Measurements from ENCODE around the gene CTRB1. TPM values are rescaled to one million over a fixed set of nuclear protein-coding genes. Genes with fewer than 3 reads are reported as not detected.
"Not testable (repeated sequence)": the region's sequence is repeated elsewhere in the genome, so short reads cannot be mapped to it uniquely, and the experiment has no call there.

Gene CTRB1
- total and polyA plus RNA-seq, 2 donors = 1.6 TPM; not detected in 1

DNA sequence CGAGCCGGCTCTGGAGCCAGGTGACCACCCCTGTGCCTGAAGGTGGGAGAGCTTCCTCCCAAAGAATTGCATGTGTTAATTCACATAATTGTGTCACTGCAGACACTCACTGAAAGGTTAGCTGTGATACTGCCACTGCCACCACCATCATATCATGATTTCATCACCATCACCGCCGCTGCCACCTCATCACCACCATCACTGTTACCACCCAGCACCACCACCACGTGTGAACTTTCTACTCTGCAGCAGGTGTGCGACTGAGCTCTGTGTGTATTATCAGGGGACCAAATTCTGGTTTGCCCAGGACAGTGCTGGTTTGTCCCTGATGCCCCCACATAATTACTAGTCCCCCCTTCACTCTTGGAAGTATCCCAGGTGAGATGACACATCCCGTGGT lies 17.4 kb downstream of the CTRB1 start:
- H3K4me1 ChIP-seq (ENCODE audit: insufficient read depth) = no peaks in the 10 kb centered on the region
- WGBS = 82% methylated on average over 7 of the region's 7 CpGs
- H3K36me3 ChIP-seq (ENCODE audit: insufficient read depth) = no peaks in the 10 kb centered on the region

DNA sequence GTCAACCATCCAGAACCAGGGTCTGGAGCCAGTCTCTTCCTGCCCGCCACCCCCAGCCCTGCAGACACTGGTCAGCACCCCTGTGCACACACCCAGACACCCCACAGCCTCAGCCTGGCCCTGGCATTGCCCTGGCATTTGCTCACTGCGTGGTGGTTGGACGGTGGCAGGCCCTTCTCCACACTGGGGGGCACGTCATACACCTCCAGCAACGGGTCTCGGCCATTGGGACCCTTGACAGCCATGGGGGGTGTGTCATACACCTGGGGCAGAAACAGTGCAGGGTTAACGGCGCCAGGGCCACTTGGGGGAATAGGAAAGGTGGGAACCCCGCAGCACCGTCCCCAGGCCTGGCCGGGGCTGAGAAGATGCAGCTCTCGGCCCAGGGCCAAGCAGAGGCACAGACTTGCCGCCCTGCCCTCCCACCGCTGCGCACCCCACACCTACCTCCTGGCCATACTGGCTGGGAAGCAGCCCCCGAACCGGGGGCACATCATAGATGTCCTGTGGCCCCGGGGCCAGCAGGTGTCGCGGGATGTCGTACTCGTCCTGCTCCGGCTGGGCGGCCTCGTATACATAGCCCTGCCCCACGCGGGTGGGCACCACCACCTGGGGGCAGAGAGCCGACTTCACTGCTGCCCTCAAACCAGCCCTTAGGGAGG lies 18.1 kb downstream of the CTRB1 start:
- DNase-seq (ENCODE audit: extremely low spot score) = no peak

More for the DNA sequence above, 17.4 kb downstream of the CTRB1 start:
- no peak for DNase-seq (ENCODE audit: extremely low spot score)
- Histone ChIP-seq H3K27ac (ENCODE audit: low read depth) (no peak overlapping the region), H3K4me3 (ENCODE audit: low read depth, low read length) (no peak overlapping the region)

DNA sequence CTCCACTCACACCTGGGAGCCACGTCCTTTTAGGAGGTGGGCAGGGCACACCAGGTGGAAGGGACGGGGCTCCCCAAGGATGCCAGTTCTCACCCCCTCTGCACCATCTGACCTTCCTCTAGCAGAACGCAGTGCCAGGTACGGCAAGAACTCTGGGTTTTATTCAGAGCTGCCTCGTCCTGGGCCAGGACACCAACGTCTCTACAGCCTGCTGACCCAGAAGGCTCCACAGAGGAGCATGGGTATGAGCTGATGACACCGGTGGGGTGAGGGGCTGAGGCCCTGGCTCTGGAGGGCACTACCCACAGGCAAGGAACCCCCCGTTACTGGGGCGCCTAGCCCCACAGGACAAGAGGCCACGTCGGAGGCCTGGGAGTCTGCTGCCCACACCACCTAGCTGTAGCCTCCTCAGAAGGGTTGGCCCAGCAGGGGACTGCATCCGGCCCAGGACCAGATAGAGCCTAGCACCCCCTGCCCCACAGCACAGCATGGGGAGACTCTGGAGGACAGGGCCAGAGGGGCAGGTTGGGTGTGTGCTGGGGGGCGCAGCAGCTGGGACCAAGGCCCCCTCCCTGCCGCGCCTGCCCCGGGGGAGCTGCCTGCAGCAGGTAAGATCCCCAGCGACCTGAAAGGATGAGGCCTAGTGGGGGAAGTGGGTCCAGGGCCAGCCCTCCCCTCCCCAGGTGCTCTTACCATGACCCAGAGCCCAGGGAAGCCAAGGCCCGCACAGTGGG lies 18.8 kb downstream of the CTRB1 start:
- Histone ChIP-seq H3K27ac (ENCODE audit: low read depth) (no peak overlapping the region), H3K36me3 (ENCODE audit: insufficient read depth) (no peaks in the 10 kb centered on the region), H3K4me3 (ENCODE audit: low read depth, low read length) (no peak overlapping the region), H3K4me1 (ENCODE audit: insufficient read depth) (no peaks in the 10 kb centered on the region)
- no peak for DNase-seq (ENCODE audit: extremely low spot score)
- WGBS = 79% methylated on average over 18 of the region's 18 CpGs

More for the DNA sequence above, 18.1 kb downstream of the CTRB1 start:
- H3K27ac ChIP-seq (ENCODE audit: low read depth) = no peak overlapping the region
- H3K4me3 ChIP-seq (ENCODE audit: low read depth, low read length) = no peak overlapping the region
- no peaks in the 10 kb centered on the region for H3K36me3 ChIP-seq (ENCODE audit: insufficient read depth)
- no peaks in the 10 kb centered on the region for H3K4me1 ChIP-seq (ENCODE audit: insufficient read depth)
- WGBS = 87% methylated on average over 28 of the region's 28 CpGs

DNA sequence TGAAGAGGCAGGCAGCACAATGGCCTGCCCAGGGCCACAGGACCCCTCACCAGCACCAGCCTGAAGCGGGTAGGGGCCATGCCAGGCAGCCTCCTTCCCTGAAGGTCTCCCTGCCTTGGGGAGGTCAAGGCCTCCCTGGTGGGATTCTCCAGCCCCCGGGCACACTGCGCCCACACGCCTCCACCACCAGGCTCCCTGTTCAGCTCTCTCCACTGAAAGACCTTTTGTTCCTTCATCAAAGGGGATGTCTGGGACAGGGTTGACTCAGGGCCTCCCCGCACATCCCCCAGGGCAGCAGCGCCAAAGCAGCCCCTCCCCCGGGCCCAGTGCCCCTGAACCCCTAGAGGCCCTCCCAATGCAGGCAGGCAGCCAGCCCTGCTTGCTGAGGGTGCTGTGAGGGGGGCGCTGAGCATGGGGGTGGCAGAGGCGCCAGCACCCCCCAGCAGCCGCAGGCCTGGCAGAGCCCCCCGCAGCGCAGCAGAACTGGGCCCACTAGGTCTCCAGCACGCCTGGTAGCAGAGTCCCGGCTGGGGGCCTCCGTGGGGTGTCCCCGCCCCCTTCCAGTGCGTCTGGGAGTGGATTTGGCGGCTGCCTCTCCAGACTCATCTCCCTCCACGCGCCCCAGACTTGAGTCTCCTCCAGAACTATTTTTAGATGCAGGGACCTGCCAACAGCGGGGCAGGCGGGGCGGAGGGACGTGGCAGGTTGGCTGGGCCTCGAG lies 19.5 kb downstream of the CTRB1 start:
- H3K4me3 ChIP-seq (ENCODE audit: low read depth, low read length) = no peak overlapping the region
- H3K36me3 ChIP-seq (ENCODE audit: insufficient read depth) = no peaks in the 10 kb centered on the region
- no peaks in the 10 kb centered on the region for H3K4me1 ChIP-seq (ENCODE audit: insufficient read depth)
- no peak overlapping the region for H3K27ac ChIP-seq (ENCODE audit: low read depth)
- 30% methylated on average over 25 of the region's 25 CpGs for WGBS
- DNase-seq (ENCODE audit: extremely low spot score) = peak; percentile 70

DNA sequence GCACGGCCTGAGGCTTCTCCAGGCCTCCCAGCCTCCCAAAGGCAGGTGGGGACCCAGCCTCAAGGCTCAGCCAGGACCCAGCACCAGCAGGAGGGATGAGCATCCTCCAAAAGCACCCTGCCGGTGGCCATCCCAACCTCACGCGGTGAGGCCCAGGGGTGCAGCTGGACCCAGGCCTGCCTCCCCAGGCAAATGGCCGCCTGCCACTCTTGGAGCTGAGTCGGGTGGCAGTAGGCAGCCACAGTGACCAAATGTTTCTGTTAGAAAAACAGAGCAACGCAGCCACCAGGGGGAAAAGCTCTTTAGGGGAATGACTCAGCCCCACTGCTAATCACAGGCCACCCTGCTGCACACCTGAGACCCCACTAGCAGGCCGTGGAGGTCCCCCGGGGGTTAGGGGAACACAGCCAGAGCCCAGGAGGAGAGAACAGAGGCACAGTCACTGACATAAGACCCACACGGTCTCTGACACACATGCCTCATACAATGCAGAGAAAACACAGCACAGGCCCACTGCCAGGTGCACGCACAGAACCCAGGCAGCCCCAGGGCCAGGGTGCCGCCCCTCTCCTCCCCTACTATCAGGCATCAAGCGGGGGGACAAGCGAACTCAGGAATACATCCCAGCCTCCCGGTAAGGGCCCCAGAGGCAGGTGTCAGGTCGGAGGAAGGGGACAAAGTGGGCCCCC lies 20.2 kb downstream of the CTRB1 start:
- no peak for DNase-seq (ENCODE audit: extremely low spot score)
- no peaks in the 10 kb centered on the region for H3K4me1 ChIP-seq (ENCODE audit: insufficient read depth)
- H3K27ac ChIP-seq (ENCODE audit: low read depth) = no peak overlapping the region
- H3K36me3 ChIP-seq (ENCODE audit: insufficient read depth) = no peaks in the 10 kb centered on the region
- H3K4me3 ChIP-seq (ENCODE audit: low read depth, low read length) = no peak overlapping the region
- 39% methylated on average over 16 of the region's 16 CpGs for WGBS

DNA sequence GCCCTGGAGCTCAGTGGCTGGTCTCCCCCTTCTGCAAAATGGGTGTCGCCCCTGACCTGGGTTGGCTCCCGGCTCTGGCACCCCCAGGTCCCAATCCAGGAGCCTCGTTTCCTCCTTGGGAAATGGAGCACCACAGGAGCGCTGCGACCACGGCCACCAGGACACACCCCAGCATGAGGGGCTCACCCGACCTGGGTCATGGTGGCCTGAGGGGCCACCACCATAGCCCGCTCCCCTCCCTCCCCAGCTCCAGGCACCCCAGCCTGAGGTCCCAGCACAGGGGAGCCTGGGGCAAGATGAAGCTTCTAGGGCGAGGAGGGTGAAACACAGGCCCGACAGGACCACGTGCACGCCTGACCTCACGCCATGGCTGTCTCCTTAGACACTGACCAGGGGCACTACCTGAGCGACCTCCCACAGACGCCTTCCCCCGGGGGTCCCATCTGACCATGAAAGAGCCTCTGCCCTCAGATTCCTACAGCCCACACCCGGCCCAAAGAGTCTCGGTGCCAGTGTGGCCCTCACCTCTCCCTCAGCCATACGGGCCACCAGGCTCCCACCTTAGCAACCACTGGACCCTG lies 20.8 kb downstream of the CTRB1 start:
- DNase-seq (ENCODE audit: extremely low spot score) = no peak
- H3K27ac ChIP-seq (ENCODE audit: low read depth) = no peak overlapping the region
- no peak overlapping the region for H3K4me3 ChIP-seq (ENCODE audit: low read depth, low read length)
- peaks cover 2% of the 10 kb centered on the region for H3K4me1 ChIP-seq (ENCODE audit: insufficient read depth)
- WGBS = 78% methylated on average over 19 of the region's 19 CpGs
- no peaks in the 10 kb centered on the region for H3K36me3 ChIP-seq (ENCODE audit: insufficient read depth)

DNA sequence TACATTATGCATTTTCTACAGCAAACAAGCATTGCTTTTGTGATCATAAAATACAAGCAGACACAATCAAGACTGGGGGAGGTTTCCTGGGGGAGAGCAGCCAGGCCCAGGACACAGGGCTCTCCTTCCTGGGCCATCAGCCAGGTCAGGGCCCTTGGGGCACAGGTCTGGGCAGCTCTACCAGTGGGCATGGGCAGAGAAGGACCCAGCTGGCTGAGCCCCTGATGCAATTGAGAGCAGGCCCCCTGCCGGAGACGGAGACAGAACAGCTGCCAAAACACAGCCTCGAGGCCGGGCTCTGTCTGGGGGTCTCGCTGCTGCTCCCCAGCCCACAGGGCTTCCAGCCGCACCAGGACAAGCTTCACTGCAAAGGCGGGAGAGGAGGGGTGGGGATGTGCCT lies 21.8 kb downstream of the CTRB1 start:
- not testable (repeated sequence) for H3K4me3 ChIP-seq (ENCODE audit: low read depth, low read length); DNase-seq (ENCODE audit: extremely low spot score); H3K36me3 ChIP-seq (ENCODE audit: insufficient read depth); H3K27ac ChIP-seq (ENCODE audit: low read depth); H3K4me1 ChIP-seq (ENCODE audit: insufficient read depth)
- WGBS = 60% methylated on average over 7 of the region's 7 CpGs

DNA sequence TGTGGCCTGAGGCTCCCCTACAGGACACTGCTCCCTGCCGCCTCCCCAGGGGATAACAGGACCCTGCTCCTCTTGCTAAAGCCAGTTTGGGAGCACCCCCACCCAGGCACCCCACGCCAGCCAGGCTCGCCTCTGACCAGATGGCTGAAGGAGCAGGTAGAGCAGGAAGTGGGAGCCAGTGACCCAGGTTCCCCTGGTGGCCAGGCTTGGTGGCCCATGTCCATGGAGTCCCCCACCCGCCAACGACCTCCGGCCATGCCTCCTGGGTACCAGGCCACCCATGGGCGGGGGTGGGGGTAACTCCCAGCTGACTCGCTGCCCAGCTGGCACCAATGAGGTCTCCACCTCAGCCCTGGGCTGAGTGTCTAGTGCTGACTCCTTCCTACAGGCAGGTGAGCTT lies 22.6 kb downstream of the CTRB1 start:
- 82% methylated on average over 8 of the region's 8 CpGs for WGBS
- Histone ChIP-seq H3K27ac (ENCODE audit: low read depth) (no peak overlapping the region), H3K4me3 (ENCODE audit: low read depth, low read length) (no peak overlapping the region), H3K36me3 (ENCODE audit: insufficient read depth) (no peaks in the 10 kb centered on the region), H3K4me1 (ENCODE audit: insufficient read depth) (peaks cover 2% of the 10 kb centered on the region)
- DNase-seq (ENCODE audit: extremely low spot score) = no peak

DNA sequence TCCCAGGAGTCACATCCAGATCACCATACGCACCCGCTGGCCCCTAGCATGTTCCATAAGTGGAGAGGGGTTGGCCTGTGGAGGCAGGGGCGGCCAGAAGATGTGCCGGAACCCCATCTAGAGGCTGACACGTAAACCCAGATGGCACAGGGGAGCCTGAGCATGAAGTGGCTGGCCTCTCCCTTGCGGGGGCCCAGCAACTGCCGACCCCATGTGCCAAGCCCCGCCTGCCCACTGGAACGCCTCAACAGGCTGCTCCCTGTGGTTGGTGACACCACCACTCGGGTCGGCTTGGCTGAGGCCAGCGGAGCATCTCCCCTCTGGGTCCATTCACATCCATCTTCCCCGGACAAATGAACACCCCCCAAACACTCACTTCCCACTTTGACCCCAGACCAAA lies 23.2 kb downstream of the CTRB1 start:
- WGBS = 87% methylated on average over 13 of the region's 13 CpGs
- Histone ChIP-seq H3K4me1 (ENCODE audit: insufficient read depth) (peaks cover 2% of the 10 kb centered on the region), H3K4me3 (ENCODE audit: low read depth, low read length) (no peak overlapping the region), H3K36me3 (ENCODE audit: insufficient read depth) (no peaks in the 10 kb centered on the region), H3K27ac (ENCODE audit: low read depth) (no peak overlapping the region)
- DNase-seq (ENCODE audit: extremely low spot score) = no peak

DNA sequence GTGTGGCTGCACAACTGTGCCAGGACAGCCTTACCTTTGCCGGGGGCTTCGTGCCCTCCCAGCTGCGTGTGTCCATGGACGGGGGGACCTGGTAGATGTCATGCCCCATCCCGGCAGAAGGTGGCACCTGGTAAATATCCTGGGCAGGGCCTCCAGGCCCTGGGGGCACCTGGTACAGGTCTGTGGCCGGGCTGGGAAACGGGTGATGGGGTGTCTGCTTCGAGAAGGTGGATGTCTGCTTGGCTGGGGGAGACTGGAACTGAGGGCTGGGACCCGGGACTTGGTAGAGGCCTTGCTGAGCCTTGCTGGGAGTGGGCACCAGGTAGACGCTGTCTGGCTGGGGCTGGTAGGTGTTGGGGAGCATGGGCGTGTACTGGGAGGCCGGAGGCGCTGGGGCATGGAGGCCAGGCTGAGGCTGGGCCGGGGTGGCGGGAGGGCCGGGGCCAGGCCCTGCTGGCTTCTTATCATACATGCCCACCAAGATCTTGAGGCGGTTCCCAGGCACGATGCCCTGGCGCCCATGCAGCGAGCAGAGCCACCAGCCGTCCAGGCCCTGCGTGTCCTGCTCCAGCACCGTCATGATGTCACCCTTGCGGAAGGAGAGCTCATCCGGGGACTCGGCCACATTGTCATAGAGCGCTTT lies 23.8 kb downstream of the CTRB1 start:
- not testable (repeated sequence) for H3K4me3 ChIP-seq (ENCODE audit: low read depth, low read length); H3K4me1 ChIP-seq (ENCODE audit: insufficient read depth); H3K36me3 ChIP-seq (ENCODE audit: insufficient read depth); DNase-seq (ENCODE audit: extremely low spot score); H3K27ac ChIP-seq (ENCODE audit: low read depth)
- 88% methylated on average over 27 of the region's 27 CpGs for WGBS

DNA sequence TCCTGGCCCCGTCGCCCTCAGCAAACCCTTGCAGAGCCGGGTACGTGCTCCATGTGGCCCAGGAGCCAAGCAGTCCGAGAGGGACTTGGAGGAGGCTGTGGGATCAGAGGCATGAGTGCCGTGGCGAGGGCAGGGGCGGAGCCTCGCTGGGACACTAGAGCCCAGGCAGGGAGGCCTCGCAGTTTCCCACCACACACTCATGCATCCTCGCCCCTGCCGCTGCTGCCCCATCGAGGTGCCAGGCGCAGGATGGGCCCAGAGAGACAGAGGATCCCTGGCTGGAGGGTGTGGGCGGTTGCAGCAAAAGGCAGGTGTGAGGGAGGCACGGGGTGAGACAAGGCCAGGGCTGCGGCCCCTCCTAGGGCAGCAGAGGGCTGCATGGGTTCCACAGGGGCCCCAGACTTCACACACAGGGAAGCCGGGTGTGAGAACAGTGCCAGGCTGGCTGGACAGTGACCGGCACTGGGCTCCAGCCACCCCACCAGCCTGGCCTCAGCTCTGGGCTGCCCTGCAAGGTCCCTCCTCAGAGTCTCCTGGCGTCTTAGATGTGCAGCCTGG lies 25.0 kb downstream of the CTRB1 start:
- no peak overlapping the region for H3K4me3 ChIP-seq (ENCODE audit: low read depth, low read length)
- no peaks in the 10 kb centered on the region for H3K36me3 ChIP-seq (ENCODE audit: insufficient read depth)
- H3K27ac ChIP-seq (ENCODE audit: low read depth) = peak overlapping the region; percentile 23
- peaks cover 2% of the 10 kb centered on the region for H3K4me1 ChIP-seq (ENCODE audit: insufficient read depth)
- 61% methylated on average over 20 of the region's 20 CpGs for WGBS
- DNase-seq (ENCODE audit: extremely low spot score) = no peak

DNA sequence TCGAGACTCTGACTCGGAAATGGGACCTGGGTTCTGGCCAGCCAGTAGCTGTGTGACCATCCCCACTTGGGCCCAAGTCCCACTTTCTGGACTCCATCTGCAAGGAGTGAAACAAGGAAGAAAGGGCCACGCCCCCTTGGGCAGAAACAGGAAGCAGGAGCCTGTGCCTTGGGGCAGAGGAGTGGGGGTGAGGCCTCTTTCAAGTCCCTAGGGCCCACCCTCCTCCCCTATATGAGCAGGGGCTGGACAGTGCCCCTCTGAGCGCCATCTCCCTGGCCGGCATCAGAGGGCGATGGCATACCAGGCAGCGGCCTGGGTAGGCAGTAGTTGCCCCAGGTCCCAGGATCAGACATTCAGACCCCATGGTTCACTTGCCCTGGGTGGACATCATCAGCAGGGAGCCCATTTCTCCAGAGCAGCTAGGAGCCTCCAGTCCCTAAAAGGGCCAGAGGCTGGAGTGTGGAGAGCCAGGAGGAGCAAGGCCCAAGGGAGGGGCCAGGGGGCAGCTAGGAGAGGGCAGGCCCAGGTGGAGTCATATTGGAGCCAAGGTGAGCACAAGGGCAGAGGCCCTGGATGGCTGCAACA lies 25.5 kb downstream of the CTRB1 start:
- DNase-seq (ENCODE audit: extremely low spot score) = no peak
- WGBS = 47% methylated on average over 7 of the region's 7 CpGs
- H3K4me1 ChIP-seq (ENCODE audit: insufficient read depth) = peaks cover 2% of the 10 kb centered on the region
- peak overlapping the region; percentile 94 for H3K27ac ChIP-seq (ENCODE audit: low read depth)
- no peaks in the 10 kb centered on the region for H3K36me3 ChIP-seq (ENCODE audit: insufficient read depth)
- no peak overlapping the region for H3K4me3 ChIP-seq (ENCODE audit: low read depth, low read length)
